AG10803 (cell line): Measurements from ENCODE around the gene SLC13A4.
A peak's percentile ranks its signal among the peaks of the same experiment; 100 is the strongest.
"Not testable (repeated sequence)": the region's sequence is repeated elsewhere in the genome, so short reads cannot be mapped to it uniquely, and the experiment has no call there.

ENCODE experiments used
- DNase-seq: peaks from one replicate; pipeline ENCODE4 v3.0.0; 2010; ENCODE audit warnings: low read depth
- H3K4me3 ChIP-seq: 2 replicates; pipeline ENCODE4 v1.5.1; 2011; ENCODE audit warnings: mild to moderate bottlenecking, low read length, control low read depth
- CTCF ChIP-seq: conservative IDR thresholded peaks from 2 replicates; pipeline ENCODE4 v1.5.1; 2011; ENCODE audit warnings: mild to moderate bottlenecking, low read length, control low read depth, inconsistent platforms

SLC13A4 gene

DNA sequence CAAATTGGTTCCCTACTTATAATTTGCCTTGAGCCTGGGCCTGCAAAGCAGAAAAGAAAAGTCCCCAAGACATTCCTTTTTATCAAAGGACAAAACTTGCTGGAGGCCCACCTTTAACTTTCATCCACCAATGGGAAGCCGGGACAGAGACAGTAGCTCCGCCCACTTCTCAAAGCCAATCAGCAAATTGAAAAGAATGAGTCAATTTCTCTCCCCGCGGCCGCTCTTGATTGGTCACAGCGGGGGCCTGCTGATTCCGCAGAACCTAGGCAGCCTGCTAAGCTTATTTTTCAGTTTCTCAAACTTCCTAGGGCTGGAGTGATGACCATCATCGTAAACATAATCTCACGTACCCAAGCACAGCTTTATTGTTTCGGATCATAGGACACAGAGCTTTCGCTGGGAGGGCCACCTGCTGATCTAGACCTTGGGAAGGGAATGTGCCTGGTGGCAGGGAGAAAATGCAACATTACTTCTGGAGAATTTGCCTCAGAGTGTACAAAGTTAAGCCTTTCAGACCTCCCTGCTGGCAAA is at the start of gene SLC13A4:
Gene SLC13A4 (minus strand): TSS at position 51 of the 534 bp plus-strand sequence. CDS start 690 bp downstream, outside the sequence.
- DNase-seq = no peak
- no peak within 1 kb of the TSS for H3K4me3 ChIP-seq
- no peak for TF ChIP-seq CTCF

DNA sequence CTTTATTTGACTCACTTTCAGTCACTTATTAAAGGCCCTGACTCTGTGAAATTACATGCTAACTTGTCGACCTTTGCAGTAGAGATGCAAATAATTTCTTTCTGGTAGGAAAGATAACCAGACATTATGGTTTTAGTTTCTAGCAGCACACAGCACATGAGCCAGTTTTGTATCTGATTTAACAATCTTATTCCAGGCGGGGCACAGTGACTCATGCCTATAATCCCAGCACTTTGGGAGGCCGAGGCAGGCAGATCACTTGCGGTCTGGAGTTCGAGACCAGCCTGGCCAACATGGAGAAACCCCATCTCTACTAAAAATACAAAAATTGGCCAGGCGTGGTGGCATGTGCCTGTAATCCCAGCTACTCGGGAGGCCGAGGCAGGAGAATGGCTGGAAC is 47.9 kb upstream of the SLC13A4 start:
- DNase-seq, H3K4me3 ChIP-seq: not testable (repeated sequence)

- peak; percentile 35 for DNase-seq
- TF ChIP-seq CTCF = no peak
Observed at GRCh38 chr7:135775230-135775629, 47.2 kb upstream of the SLC13A4 start.

GRCh38 chr7:135774284-135774683 is 46.3 kb upstream of the SLC13A4 start:
- no peak overlapping the region for H3K4me3 ChIP-seq
- no peak for TF ChIP-seq CTCF
- peak; percentile 73 for DNase-seq

More at GRCh38 chr7:135775230-135775629, 47.2 kb upstream of the SLC13A4 start:
- H3K4me3 ChIP-seq = no peak overlapping the region

DNA sequence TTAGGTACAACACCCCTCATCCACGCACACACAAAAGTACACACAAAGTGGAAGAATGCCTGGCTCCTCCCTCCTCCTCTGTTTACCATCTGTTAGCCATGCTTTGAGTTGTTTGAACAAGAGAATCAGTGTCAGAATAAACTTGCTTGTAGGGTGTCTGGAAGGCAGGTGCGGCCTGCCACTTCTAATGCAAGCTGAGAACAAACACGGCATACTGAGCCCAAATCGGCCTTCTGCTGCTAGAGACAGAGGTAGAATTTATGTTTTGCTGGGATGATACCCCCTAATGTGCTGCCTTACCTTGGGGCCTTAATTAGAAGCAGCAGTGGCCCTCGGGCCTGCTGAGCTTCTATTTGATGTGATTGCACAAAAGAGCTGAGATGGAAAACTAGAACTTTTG is 45.5 kb upstream of the SLC13A4 start:
- no peak for DNase-seq
- no peak for TF ChIP-seq CTCF
- H3K4me3 ChIP-seq = no peak overlapping the region

DNA sequence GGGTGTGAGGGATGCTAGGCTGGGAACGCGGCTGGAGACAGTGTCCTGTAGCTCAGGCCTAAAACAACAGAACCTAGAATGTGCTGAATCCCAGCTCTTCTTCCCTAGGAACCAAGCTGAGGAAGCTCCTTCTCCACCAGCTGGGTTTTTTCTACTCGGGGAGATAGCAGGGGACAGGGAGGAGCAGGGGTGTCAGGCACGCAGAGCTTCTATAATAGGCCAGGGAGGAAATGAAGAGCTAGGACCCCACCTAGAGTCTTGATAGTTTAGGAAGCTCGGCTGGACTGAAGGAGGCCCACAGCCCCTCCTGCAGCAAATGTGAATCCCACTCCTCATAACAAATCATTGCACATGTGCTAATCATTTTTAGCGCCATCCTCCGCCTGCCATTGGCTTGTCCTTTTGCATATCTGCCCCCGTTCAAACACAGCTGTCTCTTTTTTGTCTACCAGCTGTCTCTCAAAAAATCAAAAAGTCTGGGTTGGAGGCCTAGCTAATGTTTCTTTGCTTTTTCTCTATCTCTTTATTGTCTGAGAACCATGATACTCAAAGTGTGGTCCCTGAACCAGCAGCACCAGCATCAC is 44.7 kb upstream of the SLC13A4 start:
- TF ChIP-seq CTCF = no peak
- H3K4me3 ChIP-seq = no peak overlapping the region
- DNase-seq = no peak

DNA sequence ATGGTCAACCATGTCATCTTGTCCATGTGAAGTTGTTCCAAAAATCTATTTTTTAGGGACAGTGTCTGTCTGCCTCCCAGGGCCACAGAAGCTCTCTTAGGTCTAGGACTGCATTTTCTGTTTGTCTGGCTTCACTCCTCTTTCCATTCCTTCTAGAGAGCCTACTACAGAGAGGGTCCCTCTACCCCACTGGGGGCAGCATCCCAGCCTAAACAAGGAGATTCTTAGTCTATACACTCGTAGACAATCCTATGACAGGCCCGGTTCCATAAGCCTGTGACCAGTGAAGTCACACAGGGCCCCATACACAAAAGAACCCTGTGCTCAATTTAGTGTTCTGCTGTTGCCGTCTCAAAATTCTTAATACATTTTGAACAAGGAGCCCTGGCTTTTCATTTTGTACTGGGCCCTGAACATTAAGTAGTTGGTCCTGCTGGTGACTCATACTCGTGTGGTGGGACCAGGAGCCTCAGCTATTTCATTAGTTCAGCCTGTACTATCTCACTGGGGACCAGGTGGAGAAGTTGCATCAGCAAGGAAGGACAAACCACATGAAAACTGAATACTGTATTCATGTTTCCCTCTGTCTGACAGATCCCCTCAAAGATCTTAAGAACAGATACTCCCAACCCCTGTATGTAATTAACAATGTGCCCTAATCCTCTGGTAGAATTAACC is 44.1 kb upstream of the SLC13A4 start:
- peak; percentile 77 for DNase-seq
- TF ChIP-seq CTCF = no peak
- H3K4me3 ChIP-seq = no peak overlapping the region
